K562 (cell line): ENCODE measurements around the gene PNMA8A. TPM values are rescaled to one million over a fixed set of nuclear protein-coding genes. Genes with fewer than 3 reads are reported as not detected.

Source experiments
- ATF3 ChIP-seq, 2 experiments: fragments of 450-650 bp in 1 of 2; sonication (generic) in 1 of 2; formaldehyde crosslinking in 1 of 2; IDR thresholded peaks in 1 of 2; conservative IDR thresholded peaks in 1 of 2; 2 replicates each; pipeline versions ENCODE4 v1.6.1 to v1.8.1; 2016 to 2023; ENCODE audit warnings: mild to moderate bottlenecking in 2 of 2, moderate library complexity in 2 of 2, inconsistent platforms in 1 of 2, missing genetic modification reagents in 1 of 2
- CHD4 ChIP-seq: fragments of 200-600 bp; sonication (generic); IDR thresholded peaks from 3 replicates; pipeline ENCODE4 v1.6.1; 2012; ENCODE audit warnings: low read depth, mild to moderate bottlenecking, mixed read lengths, low read length, inconsistent platforms; ENCODE audit not compliant: insufficient read depth, insufficient replicate concordance, poor library complexity, severe bottlenecking
- CHD7 ChIP-seq: fragments of 200-600 bp; sonication (generic); IDR thresholded peaks from one replicate; pipeline ENCODE4 v1.6.1; 2012; ENCODE audit warnings: mild to moderate bottlenecking, low read depth, low read length, inconsistent platforms
- FOXK1 ChIP-seq: sonication (generic); formaldehyde crosslinking; IDR thresholded peaks from 2 replicates; pipeline ENCODE4 v1.8.0; 2022; ENCODE audit warnings: missing genetic modification reagents, mild to moderate bottlenecking, borderline replicate concordance
- PYGO2 ChIP-seq: fragments of 450-650 bp; IDR thresholded peaks from 2 replicates; pipeline ENCODE4 v1.6.1; 2016; ENCODE audit warnings: mild to moderate bottlenecking, missing genetic modification characterization, moderate library complexity, missing compliant biosample characterization
- ZNF384 ChIP-seq: IDR thresholded peaks from 2 replicates; pipeline ENCODE4 v1.6.1; 2012; ENCODE audit warnings: low read depth, low read length, improper control_type of control experiment
- polyA plus RNA-seq, 8 experiments: library from polyadenylated mRNA; depleted of rRNA in 4 of 8; stranded (reverse) in 5 of 8; unstranded in 3 of 8; fragments of >200 nt; fragmentation: Nextera tagmentation in 2 of 8; fragmentation: Illumina TruSeq in 1 of 8; extraction: Ambion mirVana in 2 of 8; extraction: Trizol in 1 of 8; gene quantifications; 2 replicates each; pipeline versions ENCODE4 v1.2.1 to v1.2.3, GENCODE V29; 2011 to 2014; ENCODE audit warnings: inconsistent platforms in 1 of 8, missing spikeins in 1 of 8
- total RNA-seq, 7 experiments: library from RNA; depleted of rRNA in 6 of 7; stranded (reverse); fragments of >200 nt in 6 of 7; fragmentation: Illumina TruSeq in 2 of 7; extraction: Trizol in 2 of 7; gene quantifications; 2 replicates each; pipeline versions ENCODE4 v1.2.1 to v1.2.3, GENCODE V29; 2011 to 2021; ENCODE audit warnings: low replicate concordance in 1 of 7
- TF ChIP-seq, protein P1 (sequence below): fragments of 250-450 bp; sonication (Bioruptor Pico); IDR thresholded peaks from 2 replicates; pipeline ENCODE4 v1.4.0; 2020; ENCODE audit warnings: borderline replicate concordance

Gene PNMA8A
- total and polyA plus RNA-seq, 9 of the 15 experiments (the other 6 are each of a cell fraction or from before 2014, with no cell fraction given) = 6.6 to 23.8 (median 14.9) TPM

GRCh38 chr19:46513461-46514236, 42.3 kb upstream of the PNMA8A start (continued):
- TF ChIP-seq CHD7 (no peak), PYGO2 (tag) (no peak), ATF3 (IDR thresholded peaks at IDR 0.05) (no peak), ATF3 (CRISPR knock-in tag; conservative IDR thresholded peaks at IDR 0.05) (0 out of 2 replicates have a peak, but pooled peaks have one; percentile 29), FOXK1 (no peak), CHD4 (peak; percentile 72), ZNF384 (peak; percentile 61)
- TF ChIP-seq, protein P1, sequence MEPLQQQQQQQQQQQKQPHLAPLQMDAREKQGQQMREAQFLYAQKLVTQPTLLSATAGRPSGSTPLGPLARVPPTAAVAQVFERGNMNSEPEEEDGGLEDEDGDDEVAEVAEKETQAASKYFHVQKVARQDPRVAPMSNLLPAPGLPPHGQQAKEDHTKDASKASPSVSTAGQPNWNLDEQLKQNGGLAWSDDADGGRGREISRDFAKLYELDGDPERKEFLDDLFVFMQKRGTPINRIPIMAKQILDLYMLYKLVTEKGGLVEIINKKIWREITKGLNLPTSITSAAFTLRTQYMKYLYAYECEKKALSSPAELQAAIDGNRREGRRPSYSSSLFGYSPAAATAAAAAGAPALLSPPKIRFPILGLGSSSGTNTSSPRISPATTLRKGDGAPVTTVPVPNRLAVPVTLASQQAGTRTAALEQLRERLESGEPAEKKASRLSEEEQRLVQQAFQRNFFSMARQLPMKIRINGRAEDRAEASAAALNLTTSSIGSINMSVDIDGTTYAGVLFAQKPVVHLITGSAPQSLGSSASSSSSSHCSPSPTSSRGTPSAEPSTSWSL (CRISPR knock-in tag) = no peak
